ENCODE measurements around the gene EIF2B2.
"Not testable (repeated sequence)": the region's sequence is repeated elsewhere in the genome, so short reads cannot be mapped to it uniquely, and the experiment has no call there.

EIF2B2 gene

DNA sequence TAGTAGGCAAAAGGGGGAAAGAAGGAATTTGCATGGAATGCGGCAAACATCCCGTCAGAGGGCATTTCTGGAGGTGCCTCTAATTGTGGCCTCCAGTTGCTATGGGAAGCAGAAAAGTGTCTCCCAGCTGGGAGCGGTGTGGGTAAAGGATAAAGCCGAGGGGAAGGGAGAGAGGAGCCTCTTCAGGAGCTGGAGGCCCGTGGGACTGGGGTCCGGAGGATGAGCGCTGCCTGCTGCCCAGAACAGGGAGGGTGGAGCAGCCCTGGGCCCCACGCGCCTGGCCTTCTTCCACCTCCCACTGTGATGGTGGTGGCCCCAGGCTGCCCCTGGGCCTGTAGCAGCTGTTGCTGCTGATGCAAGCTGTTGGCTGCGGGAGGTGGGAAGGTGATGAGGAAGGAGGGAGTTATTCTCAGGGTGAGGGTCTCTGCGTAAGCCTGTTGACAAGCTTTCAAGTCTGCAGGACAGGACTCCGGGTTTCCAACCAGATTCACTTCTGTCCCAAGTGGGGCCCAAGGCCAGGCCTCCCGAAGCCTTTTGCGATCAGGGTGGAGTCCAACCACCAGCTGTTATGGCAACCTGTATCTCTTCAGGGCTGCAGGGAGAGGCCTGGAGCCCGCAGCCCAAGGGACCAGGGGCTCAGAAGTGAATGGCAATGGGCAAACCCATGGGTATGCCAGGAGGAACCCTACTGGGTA, 28.2 kb upstream of the EIF2B2 start:
- DNase-seq (ENCODE audit: low spot score) = no peak

DNA sequence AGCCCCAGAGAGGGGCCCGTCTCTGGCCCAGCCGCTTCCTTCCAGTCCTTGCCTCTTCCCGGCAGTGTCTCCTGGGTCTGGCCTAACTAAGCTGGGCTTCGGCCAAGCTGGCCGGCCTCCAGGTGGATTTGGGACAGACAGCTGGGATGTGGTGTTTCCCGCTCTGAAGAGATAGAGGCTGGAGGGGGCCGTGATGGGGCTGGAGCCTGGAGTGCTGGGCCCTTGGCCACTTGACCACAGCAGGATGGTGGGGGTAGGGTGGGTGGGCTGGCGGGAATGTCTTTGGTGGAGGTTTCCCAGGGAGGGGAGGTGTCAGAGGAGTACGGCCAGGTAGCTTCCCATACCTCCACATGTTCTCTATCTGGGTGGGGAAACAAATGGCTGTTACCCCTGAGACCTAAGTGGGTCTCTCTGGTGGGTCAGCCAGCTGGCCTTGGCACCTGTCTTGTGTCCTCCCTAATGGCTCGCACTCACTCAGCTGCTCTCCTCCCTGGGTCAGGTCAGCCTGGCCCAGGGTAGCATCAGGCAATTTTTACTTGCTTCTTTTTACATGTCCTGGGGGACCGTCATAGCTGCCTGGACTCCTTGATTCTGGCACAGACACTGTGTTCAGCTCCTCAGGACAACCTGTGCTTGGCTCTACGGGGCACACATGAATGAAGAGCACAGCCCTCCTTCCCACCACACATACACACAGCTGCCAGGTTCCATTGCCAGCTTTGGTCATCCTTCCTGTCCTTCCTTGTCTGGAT, 27.5 kb upstream of the EIF2B2 start:
- no peak for DNase-seq (ENCODE audit: low spot score)

DNA sequence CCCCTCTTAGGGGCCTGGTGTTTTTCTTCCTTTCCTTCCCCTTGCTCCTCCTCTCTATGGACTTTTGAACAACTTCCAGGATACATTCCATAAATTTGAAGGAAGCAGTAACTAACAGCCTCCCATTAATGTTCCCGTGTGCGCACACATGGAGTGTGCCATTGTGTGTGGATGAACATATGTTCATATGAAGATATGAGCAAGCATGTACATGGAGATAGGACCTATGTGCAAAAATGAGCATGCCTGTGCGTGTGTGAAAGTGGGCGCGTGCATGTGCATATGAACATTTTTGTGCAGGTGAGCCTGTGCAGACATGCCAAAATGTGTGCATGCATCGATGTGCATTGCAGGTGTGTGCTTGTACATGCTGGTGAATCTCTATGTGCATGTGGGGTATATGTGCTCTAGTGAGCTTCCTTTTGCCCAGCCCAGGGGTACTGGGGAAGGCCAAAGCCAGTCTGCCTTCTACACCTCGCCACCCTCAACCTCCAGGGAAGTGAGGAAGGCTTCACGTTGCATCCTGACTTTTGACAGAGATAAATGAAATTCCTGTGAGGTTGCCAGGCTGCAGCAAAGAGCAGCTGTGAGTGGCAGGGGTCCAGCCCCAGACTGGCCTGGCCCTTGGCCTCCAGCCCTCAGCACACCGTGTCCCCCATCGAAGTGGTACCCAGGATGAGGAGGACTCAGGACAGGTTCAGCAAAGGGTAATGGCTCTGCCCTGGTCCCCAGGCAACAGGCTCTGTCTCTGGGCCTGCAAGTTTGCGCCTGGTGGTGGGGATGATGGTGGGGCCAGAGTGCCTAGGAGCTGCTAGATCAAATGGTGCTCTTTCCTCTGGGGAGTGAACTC, 26.2 kb upstream of the EIF2B2 start:
- DNase-seq (ENCODE audit: low spot score) = no peak

DNA sequence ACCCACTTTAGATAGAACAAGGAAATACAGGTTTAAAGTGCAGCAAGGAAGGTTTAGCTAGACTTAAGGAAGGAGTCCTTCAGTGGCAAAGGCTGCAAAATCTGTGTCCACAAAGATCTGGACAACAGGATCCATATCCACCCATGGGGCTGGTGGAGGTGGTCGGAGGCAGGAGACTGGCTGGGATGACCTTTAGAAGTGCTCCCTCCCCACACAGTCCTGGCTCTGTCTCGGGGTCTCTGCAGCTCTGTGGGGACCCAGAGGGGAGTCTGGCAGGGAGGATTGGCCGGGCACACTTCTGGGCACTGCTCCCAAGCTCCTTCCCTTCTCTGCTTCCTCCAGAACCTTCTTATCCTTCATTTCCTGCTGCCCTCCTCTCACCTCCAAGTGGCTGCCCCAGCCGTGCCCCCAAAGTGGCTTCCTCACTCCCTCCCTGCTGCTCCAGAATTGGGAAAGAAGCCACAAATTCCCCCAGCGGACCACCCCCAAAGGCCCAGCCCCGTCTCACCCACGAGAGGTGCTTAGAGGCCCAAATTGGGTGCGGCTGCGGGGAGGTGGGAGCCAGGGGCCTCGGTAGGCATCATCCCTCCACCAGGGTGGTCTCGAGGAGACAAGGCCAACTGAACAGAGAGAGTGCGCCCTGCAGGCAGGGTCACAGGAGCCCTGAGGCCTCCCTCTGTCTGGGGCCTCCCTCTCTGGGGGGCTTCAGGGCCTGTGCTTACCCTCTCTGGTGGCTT, 25.4 kb upstream of the EIF2B2 start:
- DNase-seq (ENCODE audit: low spot score) = no peak

DNA sequence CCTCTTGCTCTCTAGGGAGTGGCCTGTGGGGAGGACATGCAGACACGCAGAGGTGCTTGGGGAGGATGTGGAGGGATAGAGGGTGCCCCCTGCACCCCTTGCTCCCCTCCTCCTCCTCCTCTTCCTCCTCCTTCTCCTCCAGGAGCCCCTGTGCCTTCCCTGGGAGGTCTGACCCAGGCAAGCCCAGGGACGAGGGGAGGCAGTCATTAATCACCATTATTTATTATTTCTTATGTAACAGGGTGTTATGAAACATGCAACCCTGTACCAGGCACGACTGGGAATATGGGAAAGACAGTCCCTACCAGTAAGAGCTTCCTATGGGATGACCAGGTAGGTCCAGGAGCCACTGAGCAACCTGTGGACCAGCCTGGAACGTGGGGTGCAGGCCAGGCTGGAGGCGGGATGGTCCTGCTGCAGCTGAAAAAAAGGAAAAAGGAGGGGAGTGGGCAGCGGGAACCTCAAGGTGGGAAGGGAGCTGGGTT, 24.8 kb upstream of the EIF2B2 start:
- no peak for DNase-seq (ENCODE audit: low spot score)

DNA sequence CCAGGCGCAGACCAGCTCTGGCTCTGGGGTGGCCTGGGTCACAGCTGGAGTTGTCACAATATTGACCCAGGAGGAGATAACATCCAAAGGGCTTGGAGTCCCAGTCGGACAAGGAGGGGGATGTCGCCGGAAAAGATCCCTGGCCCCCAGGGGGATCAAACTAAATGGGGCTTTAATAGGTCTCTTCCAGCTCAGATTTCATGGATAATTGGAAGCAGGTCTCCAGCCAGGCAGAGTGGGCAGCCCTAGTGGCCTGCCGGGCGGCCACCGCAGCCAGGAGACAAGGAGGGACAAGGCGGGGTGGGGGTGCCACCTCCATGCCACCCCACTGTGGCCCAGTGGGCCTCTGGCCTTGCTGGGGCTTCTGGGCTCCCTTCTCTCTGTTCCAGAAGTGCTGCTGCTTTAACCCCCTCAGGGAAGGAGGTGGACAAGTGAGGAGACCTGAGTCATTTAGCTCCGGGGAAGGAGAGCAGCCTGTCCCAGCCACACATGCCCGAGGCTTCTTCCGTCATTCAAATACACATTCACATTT, 24.2 kb upstream of the EIF2B2 start:
- DNase-seq (ENCODE audit: low spot score) = no peak

DNA sequence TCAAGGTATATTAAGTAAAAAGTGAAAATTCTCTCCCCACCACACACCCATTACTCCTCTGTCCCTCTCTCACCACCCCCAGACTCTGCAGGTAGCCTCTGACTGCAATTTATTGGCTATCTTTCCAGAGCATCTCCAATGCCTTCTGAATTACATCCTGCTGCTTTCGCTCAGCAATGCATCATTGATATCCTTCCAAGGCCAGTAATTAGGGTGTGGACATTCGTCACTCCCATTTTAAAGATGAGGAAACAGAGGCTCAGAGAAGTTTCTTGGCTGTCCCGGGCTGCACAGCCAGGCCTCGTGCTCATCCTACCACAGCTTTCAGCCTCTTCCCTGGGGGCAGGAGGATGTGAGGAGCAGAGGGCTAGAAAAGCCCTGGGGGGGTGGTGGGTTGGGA, 23.7 kb upstream of the EIF2B2 start:
- DNase-seq (ENCODE audit: low spot score) = no peak

DNA sequence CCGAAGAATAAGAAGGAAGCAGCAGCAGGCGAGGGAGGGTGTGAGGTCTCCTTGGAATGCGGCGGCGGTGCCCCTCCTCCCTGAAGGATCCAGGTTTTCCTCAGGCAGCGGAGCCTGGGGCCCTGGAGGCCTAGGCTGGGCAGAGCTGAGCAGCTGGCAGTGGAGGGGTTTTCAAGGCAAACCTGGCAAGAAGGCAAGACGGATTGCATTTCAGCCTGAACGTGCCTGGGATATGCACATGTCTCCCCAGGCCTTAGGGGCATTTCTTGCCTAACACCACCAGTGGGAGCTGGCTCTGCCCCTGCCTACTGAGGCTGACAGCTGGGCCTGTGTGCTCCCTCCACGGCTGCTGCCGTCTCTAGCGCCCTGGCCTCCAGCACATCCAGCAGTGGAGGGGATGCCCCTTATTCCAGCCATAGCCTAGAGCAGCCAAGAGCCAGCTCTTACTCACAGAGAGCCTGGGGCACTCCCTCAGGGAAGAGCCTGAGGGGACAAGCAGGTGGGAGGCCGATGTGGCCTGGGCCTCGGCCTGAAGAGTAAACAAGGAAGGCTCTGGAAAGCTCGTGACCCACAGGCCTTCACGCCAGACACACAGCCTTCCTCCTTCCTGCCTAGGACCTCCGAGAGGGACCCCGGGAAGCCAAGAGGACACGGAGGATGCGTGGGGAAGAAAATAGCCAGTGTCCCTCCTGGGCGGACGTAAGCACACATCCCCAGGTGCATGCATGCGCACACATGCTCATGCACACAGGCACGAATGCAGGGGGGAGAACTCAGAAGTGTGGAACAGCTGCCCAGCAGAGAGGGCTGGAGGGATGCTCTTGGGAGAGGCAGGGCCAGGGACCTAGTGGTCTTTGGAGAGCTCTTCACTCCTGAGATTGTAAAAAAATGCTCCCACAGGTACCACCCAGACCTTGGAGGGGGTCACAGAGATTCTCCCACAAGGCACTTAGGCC, 23.0 kb upstream of the EIF2B2 start:
- DNase-seq (ENCODE audit: low spot score) = no peak

DNA sequence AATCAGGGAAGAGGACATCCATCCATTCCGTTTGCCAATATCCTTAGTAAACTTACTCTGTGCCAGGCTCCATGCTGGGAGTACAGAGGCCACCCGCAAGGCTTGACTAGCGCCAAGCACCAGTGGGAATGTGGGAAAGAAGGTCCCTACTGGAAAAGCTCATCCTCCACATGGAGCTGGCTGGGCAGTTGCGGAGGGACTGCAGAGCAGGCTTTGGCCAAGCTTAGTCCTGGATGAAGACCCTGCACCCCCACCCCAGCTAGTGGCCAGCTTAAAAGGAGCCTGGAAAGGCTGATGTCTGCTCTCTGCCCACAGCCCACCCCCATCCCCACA, 22.4 kb upstream of the EIF2B2 start:
- DNase-seq (ENCODE audit: low spot score) = no peak

DNA sequence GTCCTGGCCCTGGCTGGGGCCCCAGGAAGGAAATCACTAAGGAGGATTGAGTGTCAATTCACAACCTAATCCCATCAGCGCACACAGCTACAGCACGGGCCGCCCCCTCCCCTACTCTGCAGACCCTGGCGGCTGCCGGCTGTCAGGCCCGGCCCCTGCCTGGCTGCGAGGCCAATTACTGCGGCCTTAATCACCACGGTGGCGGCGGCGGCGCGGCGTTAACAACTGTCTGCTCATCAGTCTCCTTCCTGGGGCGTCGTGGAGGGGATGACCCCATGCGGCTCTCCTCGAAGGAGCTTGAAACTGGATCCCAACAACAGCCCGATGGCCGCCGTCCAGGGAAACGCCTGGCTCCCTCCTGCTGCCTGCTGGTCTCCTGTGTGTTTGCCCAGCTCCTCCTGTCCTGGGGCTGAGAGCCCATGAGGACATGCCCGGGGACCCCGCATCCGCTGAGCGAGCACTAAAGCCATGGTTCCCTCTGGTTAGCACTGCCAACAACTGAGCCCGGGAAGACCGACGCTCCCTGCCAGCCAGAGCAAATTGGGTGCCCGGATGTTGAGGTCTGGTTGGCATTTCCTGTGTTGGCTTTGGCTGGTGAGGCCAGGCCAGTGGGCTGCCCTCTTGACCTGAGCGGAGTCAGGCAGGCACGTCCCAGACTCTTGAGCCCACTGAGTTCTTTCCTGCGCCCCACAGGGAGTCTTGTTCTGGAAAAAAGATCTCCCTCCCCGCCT, 21.8 kb upstream of the EIF2B2 start:
- DNase-seq (ENCODE audit: low spot score) = no peak

DNA sequence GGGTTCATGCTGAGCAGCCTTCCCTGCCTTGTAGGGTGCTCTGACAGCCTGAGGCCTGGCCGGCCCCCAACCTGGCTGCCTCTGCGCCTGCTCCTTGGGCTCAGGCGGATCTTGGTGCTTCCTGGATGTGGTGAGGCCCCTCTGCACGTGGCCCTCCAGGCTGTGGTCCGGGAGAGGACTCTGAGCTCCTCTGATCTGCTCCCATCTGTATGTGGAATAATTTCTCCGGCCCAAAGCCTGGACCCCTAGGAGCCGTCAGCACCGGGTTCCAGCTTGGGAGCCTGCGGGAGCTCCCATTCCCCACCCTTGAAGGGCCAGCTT, 21.3 kb upstream of the EIF2B2 start:
- no peak for DNase-seq (ENCODE audit: low spot score)

DNA sequence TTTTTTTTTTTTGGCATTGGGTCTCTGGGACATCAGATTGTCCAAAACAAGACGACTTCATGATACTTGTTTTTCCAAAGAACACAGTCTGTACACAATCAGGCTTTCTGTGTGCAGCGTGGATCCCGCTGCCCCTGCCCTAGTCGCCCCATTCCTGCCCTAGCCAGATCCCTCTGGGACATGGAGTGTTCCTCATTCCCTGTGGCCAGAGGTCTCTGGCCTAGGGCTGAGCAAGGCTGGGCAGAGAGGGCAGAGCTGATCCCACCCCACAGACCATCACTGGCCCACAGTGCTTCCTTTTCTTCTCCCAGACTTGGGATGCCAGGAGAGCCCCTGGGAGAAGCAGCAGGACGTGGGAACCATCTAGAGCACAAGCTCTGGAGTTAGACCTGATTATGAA, 20.9 kb upstream of the EIF2B2 start:
- no peak for DNase-seq (ENCODE audit: low spot score)

DNA sequence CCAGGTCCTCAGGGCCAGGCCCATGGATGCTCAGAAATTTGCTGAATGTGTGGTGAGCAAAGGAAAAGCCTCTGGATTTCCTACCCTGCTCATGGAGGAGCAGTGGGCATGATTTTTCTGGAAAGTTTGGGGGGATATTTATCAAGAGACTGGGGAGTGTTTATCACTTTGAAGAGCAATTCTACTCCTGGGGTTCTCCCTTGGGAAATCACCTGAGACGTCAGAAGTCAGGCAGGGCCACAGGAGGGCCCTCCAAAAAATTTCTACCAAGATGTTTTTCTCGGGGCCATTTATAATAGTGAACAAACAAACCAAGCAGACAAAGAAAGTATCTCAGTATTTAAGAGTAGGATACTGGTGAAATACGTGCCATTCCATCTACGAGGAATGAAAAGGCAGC, 20.1 kb upstream of the EIF2B2 start:
- DNase-seq (ENCODE audit: low spot score) = no peak

DNA sequence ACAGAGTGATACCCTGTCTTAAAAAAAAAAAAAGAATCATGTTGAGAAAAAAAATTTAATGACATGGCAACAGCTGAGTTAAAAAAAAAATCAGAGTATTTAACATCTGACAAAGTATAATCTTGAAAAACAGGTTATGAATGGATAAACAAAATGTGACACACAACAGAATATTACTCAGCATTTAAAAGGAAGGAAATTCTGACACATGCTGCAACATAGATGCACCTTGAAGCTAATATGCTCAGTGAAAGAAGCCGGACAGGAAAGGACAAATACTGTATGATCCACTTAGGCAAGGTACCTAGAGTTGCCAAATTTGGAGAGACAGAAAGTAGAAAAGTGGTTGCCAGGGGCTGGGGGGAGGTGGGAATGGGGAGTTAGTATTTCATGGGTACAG, 19.4 kb upstream of the EIF2B2 start:
- no peak for DNase-seq (ENCODE audit: low spot score)

DNA sequence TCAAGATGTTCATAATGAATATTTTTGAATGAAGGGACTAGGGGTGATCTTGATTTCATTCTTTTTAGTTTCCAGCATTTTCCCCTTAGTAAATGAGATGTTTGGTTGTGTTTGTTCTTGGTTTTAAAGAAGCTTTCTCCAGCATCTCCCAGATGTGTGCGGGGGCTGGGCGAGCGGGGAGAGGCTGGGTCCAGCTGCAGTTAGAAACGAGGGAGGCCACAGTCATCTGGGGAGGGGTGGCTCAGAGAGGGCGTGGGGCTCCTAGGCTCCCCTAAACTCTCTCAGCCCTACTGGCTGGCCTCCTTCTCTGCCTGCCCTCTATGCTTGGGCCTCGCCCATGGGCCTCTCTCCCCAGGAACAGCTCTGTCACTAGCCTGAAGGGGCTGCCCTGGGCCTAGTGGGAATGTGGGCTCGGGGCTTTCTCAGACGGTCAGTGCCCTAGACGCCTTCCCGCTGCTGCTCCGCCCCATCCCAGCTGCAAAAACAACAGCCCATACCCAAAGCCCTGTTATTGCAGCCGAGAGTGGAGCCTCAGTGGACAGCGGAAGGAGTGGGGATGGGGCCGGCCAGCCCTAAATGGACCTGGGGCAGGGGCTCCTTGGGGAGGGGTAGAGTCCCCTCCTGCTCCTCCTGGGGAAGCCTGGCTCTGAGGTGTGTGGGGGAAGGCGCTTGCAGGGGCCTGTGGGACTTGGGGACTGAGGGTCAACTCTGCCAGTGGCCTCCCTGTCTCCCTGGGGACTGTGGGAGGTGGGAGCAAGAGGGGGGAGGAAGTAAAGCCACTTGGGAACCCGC, 18.3 kb upstream of the EIF2B2 start:
- no peak for DNase-seq (ENCODE audit: low spot score)

DNA sequence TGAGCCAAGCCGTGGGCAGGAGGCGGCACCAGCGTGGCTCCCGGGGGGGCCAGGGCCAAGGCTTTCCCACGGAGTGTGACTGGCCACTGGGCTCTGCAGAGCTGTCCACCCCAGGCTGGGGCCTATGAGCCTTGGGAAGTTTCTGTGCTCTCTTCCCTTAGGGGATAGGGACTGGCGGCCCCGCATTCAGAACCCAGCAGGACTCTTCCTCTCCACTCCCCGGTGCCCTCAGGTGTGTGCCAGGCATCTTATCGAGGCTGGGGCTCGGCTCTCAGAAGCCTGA, 17.8 kb upstream of the EIF2B2 start:
- no peak for DNase-seq (ENCODE audit: low spot score)

DNA sequence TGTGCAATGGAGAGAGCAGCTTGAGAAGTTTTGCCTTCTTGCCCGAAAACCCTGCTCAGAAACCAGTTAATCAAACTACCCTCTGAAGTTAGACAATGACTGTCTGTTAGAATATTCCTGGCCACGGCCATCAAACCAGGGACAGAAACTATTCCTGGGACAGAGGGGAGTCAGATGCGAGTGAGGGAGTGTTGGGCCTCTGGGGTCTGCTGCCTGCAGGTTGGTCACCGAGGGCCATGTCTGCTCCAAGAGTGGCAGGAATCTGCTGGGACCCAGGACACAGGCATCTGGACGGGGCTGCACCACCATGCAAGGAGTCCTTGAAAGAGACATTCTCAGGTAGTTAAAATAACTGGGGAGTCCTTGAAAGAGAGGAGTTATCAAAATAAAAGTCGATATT, 16.9 kb upstream of the EIF2B2 start:
- DNase-seq (ENCODE audit: low spot score) = no peak

DNA sequence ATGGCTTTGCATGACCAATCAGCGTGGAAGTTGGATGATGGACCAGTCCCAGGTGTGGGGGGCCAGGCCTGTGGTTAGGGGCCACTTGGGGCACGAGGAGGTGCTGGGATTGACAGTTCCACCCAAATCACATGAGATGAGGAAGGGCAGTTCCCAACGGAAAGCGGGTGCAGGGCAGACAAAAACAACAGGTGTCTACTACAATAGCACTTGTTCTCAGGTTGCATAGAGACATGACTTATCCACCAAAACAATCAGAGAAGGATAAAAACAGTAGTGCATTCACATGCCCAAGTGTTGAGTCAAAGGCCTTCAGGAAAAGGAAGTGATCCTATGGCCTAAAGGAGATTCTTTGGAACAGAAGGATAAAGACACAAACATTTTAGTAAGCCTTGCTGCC, 14.6 kb upstream of the EIF2B2 start:
- peak; percentile 61 for DNase-seq (ENCODE audit: low spot score)

DNA sequence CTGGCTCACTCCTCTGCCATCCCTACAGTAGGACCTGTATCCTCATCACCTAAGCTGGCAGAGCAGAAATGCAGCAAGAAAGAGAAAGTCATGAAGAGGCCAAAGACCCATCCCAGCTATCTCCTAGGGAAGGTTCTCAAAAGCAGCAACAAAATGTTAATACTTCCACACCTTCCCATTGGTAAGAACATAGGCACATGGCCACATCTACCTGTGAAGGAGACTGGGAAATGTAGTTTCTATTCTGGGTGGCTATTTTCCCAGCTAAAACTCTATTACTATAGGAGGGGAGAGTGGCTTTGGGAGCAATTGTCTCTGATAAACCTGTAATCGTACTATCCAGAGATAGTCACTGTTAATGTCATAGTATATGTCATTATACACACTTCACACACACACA, 13.7 kb upstream of the EIF2B2 start:
- no peak for DNase-seq (ENCODE audit: low spot score)

DNA sequence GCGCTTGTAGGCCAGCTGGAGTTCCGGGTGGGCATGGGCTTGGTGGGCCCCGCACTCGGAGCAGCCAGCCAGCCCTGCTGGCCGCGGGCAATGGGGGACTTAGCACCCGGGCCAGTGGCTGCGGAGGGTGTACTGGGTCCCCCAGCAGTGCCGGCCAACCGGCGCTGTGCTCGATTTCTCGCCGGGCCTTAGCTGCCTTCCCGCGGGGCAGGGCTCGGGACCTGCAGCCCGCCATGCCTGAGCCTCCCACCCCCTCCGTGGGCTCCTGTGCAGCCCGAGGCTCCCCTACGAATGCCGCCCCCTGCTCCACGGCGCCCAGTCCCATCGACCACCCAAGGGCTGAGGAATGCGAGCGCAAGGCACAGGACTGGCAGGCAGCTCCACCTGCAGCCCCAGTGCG, 8.5 kb upstream of the EIF2B2 start:
- not testable (repeated sequence) for DNase-seq (ENCODE audit: low spot score)

Data from SW480 (cell line).